Hematopoietic multipotent progenitor cell treated with erythropoietin and hydrocortisone succinate and interleukin-3 and kit ligand, for 4 days (in vitro differentiated cells): ENCODE measurements around the gene SPATA31A1.
"Not testable (repeated sequence)": the region's sequence is repeated elsewhere in the genome, so short reads cannot be mapped to it uniquely, and the experiment has no call there.

Experiments used
- DNase-seq: peaks from one replicate; pipeline ENCODE4 v3.0.0-alpha.2; 2015

SPATA31A1 gene

DNA sequence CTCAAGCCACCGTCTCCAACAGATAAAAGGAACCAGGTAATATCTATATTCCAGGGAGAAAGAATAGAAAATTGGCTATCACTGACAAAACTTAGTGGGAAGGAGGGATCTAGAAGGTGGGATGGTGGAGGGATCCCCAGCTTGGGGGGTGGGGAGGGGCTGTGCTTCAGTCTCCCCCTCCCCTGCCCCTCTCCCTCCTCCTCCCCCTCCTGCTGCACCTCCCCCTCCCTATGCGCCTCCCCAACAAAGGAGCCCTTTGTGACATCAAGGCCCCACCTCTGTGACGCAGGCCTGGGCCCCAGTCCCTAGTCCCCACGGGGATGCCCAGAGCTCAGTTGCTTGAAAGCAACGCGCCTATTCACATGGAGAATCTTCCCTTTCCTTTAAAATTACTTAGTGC lies at the start of gene SPATA31A1:
SPATA31A1 (plus strand) TSS at position 301 of the 400 bp plus-strand sequence; CDS start at position 363, 62 bp downstream.
- DNase-seq = not testable (repeated sequence)

- DNase-seq = not testable (repeated sequence)
These were observed 52.1 kb downstream of the SPATA31A1 start for GRCh38 chr9:39407261-39408204.

DNA sequence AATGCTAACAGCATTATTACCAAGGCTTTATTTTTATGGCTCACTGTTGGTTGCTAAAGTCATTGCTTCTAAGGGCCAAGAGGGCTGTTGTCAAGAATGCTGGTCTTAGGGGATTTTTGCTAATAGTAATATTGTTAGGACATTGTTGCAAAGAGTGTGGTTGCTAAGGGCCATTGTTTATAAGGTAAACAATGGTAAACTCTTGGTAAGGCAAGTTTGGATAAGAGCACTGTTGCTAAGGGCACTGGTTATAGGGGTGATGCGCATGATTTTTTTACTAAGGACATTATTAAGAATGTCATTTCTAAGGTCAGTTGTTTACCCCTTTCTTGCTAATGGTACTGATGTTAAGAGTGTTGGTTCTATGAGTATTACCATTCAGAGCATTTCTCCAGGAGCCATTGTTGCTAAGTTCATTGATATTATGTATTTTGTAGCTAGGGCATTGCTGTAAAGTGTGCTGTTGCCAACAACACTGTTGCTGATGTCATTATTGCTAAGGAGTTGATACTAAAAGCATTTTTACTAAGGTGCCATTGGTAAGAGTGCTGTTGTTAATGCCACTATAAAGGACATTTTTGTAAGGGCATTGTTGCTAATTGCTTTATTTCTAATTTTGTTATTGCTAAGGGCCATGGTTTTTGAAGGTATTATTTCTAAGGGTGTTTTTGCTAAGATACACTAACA lies 55.9 kb downstream of the SPATA31A1 start:
- not testable (repeated sequence) for DNase-seq
